KMS-11 (cell line): ENCODE measurements around the gene HBP1.
"Not testable (repeated sequence)": the region's sequence is repeated elsewhere in the genome, so short reads cannot be mapped to it uniquely, and the experiment has no call there.

ENCODE experiments used
- H2AFZ ChIP-seq: fragments of 200-600 bp; sonication (generic); 2 replicates; pipeline ENCODE4 v1.6.1; 2016; ENCODE audit warnings: antibody characterized with exemption, mixed run types, low read depth
- H3K27ac ChIP-seq: fragments of 200-600 bp; sonication (generic); 2 replicates; pipeline ENCODE4 v1.6.1; 2016; ENCODE audit warnings: mild to moderate bottlenecking, mixed run types
- H3K27me3 ChIP-seq: fragments of 200-600 bp; sonication (generic); 2 replicates; pipeline ENCODE4 v1.6.1; 2017; ENCODE audit warnings: mild to moderate bottlenecking, low read depth, mixed run types, moderate library complexity; ENCODE audit not compliant: insufficient read depth
- H3K36me3 ChIP-seq: fragments of 200-600 bp; sonication (generic); 2 replicates; pipeline ENCODE4 v1.6.1; 2017; ENCODE audit warnings: mild to moderate bottlenecking, mixed run types; ENCODE audit not compliant: insufficient read depth
- H3K4me1 ChIP-seq: fragments of 200-600 bp; sonication (generic); 2 replicates; pipeline ENCODE4 v1.6.1; 2016; ENCODE audit warnings: mild to moderate bottlenecking, low read depth, mixed run types; ENCODE audit not compliant: poor library complexity, severe bottlenecking
- H3K4me2 ChIP-seq: fragments of 200-600 bp; sonication (generic); 2 replicates; pipeline ENCODE4 v1.7.0; 2016; ENCODE audit warnings: mild to moderate bottlenecking, mixed run types
- H3K4me3 ChIP-seq: fragments of 200-600 bp; sonication (generic); IDR thresholded peaks from 2 replicates; pipeline ENCODE4 v1.6.1; 2017; ENCODE audit warnings: low read depth, low read length, mixed read lengths; ENCODE audit not compliant: insufficient read depth
- H3K79me2 ChIP-seq: fragments of 200-600 bp; sonication (generic); 2 replicates; pipeline ENCODE4 v1.6.1; 2016; ENCODE audit warnings: low read depth, mixed run types; ENCODE audit not compliant: insufficient read depth
- H3K9ac ChIP-seq: fragments of 200-600 bp; sonication (generic); 2 replicates; pipeline ENCODE4 v1.6.1; 2016; ENCODE audit warnings: mild to moderate bottlenecking, mixed run types
- H4K20me1 ChIP-seq: fragments of 200-600 bp; sonication (generic); 2 replicates; pipeline ENCODE4 v1.6.1; 2016; ENCODE audit warnings: mild to moderate bottlenecking, mixed run types; ENCODE audit not compliant: insufficient read depth
- TF ChIP-seq, protein P1 (sequence below): fragments of 200-600 bp; sonication (generic); conservative IDR thresholded peaks from 2 replicates; pipeline ENCODE4 v1.6.1; 2017; ENCODE audit warnings: low read depth, mild to moderate bottlenecking, antibody characterized with exemption, low read length, moderate library complexity, mixed read lengths

The HBP1 gene

GRCh38 chr7:107133396-107133795 is 35.4 kb upstream of the HBP1 start:
- no peaks in the 10 kb centered on the region for H3K79me2 ChIP-seq
- H3K27ac ChIP-seq, result no peak overlapping the region
- no peaks in the 10 kb centered on the region for H3K36me3 ChIP-seq
- no peaks in the 10 kb centered on the region for H3K27me3 ChIP-seq
- TF ChIP-seq, protein P1, sequence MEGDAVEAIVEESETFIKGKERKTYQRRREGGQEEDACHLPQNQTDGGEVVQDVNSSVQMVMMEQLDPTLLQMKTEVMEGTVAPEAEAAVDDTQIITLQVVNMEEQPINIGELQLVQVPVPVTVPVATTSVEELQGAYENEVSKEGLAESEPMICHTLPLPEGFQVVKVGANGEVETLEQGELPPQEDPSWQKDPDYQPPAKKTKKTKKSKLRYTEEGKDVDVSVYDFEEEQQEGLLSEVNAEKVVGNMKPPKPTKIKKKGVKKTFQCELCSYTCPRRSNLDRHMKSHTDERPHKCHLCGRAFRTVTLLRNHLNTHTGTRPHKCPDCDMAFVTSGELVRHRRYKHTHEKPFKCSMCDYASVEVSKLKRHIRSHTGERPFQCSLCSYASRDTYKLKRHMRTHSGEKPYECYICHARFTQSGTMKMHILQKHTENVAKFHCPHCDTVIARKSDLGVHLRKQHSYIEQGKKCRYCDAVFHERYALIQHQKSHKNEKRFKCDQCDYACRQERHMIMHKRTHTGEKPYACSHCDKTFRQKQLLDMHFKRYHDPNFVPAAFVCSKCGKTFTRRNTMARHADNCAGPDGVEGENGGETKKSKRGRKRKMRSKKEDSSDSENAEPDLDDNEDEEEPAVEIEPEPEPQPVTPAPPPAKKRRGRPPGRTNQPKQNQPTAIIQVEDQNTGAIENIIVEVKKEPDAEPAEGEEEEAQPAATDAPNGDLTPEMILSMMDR, result no peak
- H3K4me2 ChIP-seq, result no peak overlapping the region
- no peak overlapping the region for H2AFZ ChIP-seq
- no peak overlapping the region for H3K9ac ChIP-seq
- H3K4me1 ChIP-seq, result no peaks in the 10 kb centered on the region
- no peaks in the 10 kb centered on the region for H4K20me1 ChIP-seq
- no peak overlapping the region for H3K4me3 ChIP-seq

DNA sequence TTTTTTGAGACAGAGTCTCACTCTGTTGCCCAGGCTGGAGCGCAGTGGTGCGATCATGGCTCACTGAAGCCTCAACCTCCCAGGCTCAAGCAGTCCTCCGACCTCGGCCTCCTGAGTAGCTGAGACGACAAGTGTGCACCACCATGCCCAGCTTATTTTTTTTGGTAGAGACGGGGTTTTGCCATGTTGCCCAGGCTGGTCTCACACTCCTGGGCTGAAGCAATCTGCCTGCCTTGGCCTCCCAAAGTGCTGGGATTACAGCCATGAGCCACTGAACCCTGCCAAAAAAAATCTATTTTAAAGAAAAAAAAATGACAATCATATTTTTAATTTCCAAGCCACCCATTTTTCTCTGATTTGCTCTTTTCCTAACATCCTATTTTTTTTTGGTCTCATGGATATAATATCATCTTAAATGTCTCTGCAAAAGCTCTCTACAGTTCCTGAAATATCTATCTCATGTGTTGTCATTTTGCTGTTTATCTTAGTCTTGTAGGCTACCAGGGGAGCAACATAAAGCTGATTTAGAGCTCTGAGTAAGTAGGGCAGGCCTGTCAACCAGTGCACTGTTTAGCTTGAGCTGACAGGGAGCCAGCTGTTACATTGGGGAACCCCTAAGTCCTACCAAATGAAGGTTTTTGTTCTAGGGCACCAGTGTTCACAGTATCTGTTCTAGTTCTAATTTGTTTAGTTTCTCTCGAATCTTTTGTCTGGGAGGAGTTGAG is 29.9 kb upstream of the HBP1 start:
- H4K20me1 ChIP-seq, result no peaks in the 10 kb centered on the region
- no peak overlapping the region for H2AFZ ChIP-seq
- H3K4me2 ChIP-seq, result no peak overlapping the region
- H3K27ac ChIP-seq, result no peak overlapping the region
- H3K4me1 ChIP-seq, result no peaks in the 10 kb centered on the region
- no peaks in the 10 kb centered on the region for H3K36me3 ChIP-seq
- no peaks in the 10 kb centered on the region for H3K79me2 ChIP-seq
- TF ChIP-seq, protein P1, result no peak
- no peak overlapping the region for H3K9ac ChIP-seq
- H3K27me3 ChIP-seq, result no peaks in the 10 kb centered on the region
- no peak overlapping the region for H3K4me3 ChIP-seq

DNA sequence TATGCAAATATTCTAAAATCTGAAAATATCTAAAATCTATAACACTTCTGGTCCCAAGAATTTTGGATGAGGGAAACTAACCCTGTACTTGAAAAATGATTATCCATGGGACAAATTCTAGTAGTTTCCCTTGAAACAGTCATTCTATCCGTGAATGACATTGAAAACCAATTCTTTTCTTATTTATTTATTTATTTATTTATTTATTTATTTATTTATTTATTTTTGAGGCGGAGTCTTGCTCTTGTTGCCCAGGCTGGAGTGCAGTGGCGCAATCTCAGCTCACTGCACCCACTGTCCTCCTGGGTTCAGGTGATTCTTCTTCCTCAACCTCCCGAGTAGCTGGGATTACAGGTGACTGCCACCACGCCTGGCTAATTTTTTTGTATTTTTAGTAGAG is 24.9 kb upstream of the HBP1 start:
- not testable (repeated sequence) for H3K27ac ChIP-seq, H3K27me3 ChIP-seq, H3K4me1 ChIP-seq, H2AFZ ChIP-seq, H3K79me2 ChIP-seq, H3K36me3 ChIP-seq, H3K4me3 ChIP-seq, H4K20me1 ChIP-seq, H3K4me2 ChIP-seq, H3K9ac ChIP-seq

DNA sequence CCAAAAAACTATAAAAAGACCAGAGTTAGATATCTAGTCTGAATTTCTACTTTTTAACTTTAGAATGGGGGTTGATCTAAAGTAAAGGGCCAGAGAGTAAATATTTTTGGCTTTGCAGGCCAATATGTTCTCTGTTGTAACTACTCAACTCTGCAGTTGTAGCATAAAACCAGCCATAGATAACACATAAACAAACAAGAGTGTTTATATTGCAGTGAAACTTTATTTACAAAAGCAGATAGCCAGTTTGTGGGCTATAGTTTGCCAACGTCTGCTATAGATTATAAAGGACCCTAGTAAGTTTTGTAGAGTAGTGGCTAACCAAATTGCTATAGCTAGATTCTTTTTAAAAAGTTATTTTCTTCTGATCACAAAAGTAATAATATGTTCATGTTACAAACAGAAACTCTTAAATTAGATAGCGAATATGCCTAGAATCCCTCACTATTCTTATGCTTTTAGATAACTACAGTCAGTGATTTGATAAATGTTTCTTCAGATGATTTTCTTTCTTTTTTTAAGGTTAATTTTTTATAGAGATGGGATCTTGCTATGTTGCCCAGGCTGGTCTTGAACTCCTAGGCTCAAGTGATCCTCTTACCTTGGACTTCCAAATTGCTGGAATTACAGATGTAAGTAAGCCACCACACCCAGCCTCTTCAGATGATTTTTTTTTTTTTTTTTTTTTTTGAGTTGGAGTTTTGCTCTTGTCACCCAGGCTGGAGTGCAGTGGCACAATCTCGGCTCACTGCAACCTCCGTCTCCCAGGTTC is 23.6 kb upstream of the HBP1 start:
- H3K4me2 ChIP-seq, result no peak overlapping the region
- H3K9ac ChIP-seq, result no peak overlapping the region
- no peaks in the 10 kb centered on the region for H3K36me3 ChIP-seq
- TF ChIP-seq, protein P1, result no peak
- peaks cover 2% of the 10 kb centered on the region for H3K4me1 ChIP-seq
- no peak overlapping the region for H3K4me3 ChIP-seq
- no peaks in the 10 kb centered on the region for H3K27me3 ChIP-seq
- no peak overlapping the region for H2AFZ ChIP-seq
- no peaks in the 10 kb centered on the region for H4K20me1 ChIP-seq
- H3K27ac ChIP-seq, result no peak overlapping the region
- H3K79me2 ChIP-seq, result no peaks in the 10 kb centered on the region
